ENCODE measurements around the gene MRPL55. TPM values are rescaled to one million over a fixed set of nuclear protein-coding genes. Genes with fewer than 3 reads are reported as not detected.

Gene MRPL55
- polyA plus RNA-seq, 1 donor (not counting 4 experiments of a cell fraction or from before 2014, with no cell fraction given): 28.4 TPM

GRCh38 chr1:228063251-228064191, 45.6 kb downstream of the MRPL55 start:
- FAIRE-seq: no peak
- H3K9ac ChIP-seq (ENCODE audit: control insufficient read depth, extremely low read depth, insufficient read depth, low read length): no peak overlapping the region

DNA sequence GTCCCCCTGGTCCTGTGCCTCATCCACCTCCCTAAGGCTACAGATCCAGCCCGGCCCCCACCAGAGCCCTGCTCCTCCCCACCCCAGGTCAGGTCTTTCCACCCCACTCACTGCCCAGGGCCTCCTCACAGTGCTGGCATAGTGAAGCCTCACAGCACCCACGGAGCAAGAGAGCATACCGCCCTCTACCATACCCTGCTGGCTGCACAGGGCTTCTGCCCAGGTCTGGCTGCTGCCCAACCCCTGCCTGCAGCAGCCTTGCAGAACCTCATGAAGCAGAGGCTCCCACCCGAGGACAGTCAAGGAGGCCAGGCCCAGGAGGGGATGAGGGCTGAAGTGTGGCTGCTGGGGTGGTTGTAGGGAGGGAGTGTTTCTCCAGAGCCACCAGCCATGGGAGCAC, 46.3 kb downstream of the MRPL55 start:
- Histone ChIP-seq H2AFZ (ENCODE audit: control insufficient read depth, low read length) (no peak overlapping the region), H3K4me2 (ENCODE audit: control insufficient read depth, extremely low read depth, insufficient read depth, low read depth, low read length) (no peak overlapping the region), H3K27ac (ENCODE audit: control insufficient read depth, insufficient read depth, low read length) (no peak overlapping the region), H3K4me1 (ENCODE audit: control insufficient read depth, extremely low read depth, insufficient read depth, low read length) (peaks cover 3% of the 10 kb centered on the region), H3K36me3 (ENCODE audit: control insufficient read depth in 2 of 2, extremely low read depth in 1 of 2, insufficient read depth in 2 of 2, low read length in 2 of 2) (no peaks in the 10 kb centered on the region), H3K4me3 (ENCODE audit: control insufficient read depth in 2 of 3, extremely low read depth in 1 of 3, insufficient read depth in 2 of 3, low read depth in 1 of 3, low read length in 3 of 3) (no peak overlapping the region), H3K9ac (ENCODE audit: control insufficient read depth, extremely low read depth, insufficient read depth, low read length) (no peak overlapping the region), H3K27me3 (ENCODE audit: control insufficient read depth, extremely low read depth, insufficient read depth, low read length) (peaks cover 60% of the 10 kb centered on the region), H3K9me3 (ENCODE audit: control insufficient read depth, low read depth, low read length) (no peaks in the 10 kb centered on the region), H4K20me1 (ENCODE audit: control insufficient read depth, extremely low read depth, insufficient read depth, low read length) (no peaks in the 10 kb centered on the region), H3K9me1 (ENCODE audit: control insufficient read depth, extremely low read depth, insufficient read depth, low read length) (no peaks in the 10 kb centered on the region), H3K79me2 (ENCODE audit: control insufficient read depth, insufficient read depth, low read length) (no peaks in the 10 kb centered on the region)
- FAIRE-seq (no peak), DNase-seq (ENCODE audit: low read depth, low spot score) (no peak)
- no peak for TF ChIP-seq EZH2 (IDR thresholded peaks at IDR 0.05; ENCODE audit: low read length)
- TF ChIP-seq CTCF (optimal IDR thresholded peaks at IDR 0.05 in 1 of 3, IDR thresholded peaks at IDR 0.05 in 1 of 3, conservative IDR thresholded peaks at IDR 0.05 in 1 of 3; ENCODE audit: extremely low read depth in 1 of 3, insufficient read depth in 2 of 3, low read length in 3 of 3): peak in 2 of 3 experiments; percentile 64 to 71
- dilution Hi-C loops (cut with MboI; ENCODE audit: extremely low pct_ligation_motif_present, low sequenced_read_pairs): no loop called here

More at GRCh38 chr1:228063251-228064191, 45.6 kb downstream of the MRPL55 start:
- Histone ChIP-seq H2AFZ (ENCODE audit: control insufficient read depth, low read length) (no peak overlapping the region), H3K36me3 (ENCODE audit: control insufficient read depth in 2 of 2, extremely low read depth in 1 of 2, insufficient read depth in 2 of 2, low read length in 2 of 2) (no peaks in the 10 kb centered on the region), H3K4me2 (ENCODE audit: control insufficient read depth, extremely low read depth, insufficient read depth, low read depth, low read length) (no peak overlapping the region), H3K9me3 (ENCODE audit: control insufficient read depth, low read depth, low read length) (no peaks in the 10 kb centered on the region), H3K27me3 (ENCODE audit: control insufficient read depth, extremely low read depth, insufficient read depth, low read length) (peaks cover 53% of the 10 kb centered on the region), H3K4me1 (ENCODE audit: control insufficient read depth, extremely low read depth, insufficient read depth, low read length) (peaks cover 3% of the 10 kb centered on the region), H3K27ac (ENCODE audit: control insufficient read depth, insufficient read depth, low read length) (no peak overlapping the region), H3K9me1 (ENCODE audit: control insufficient read depth, extremely low read depth, insufficient read depth, low read length) (no peaks in the 10 kb centered on the region), H3K79me2 (ENCODE audit: control insufficient read depth, insufficient read depth, low read length) (no peaks in the 10 kb centered on the region), H3K4me3 (ENCODE audit: control insufficient read depth in 2 of 3, extremely low read depth in 1 of 3, insufficient read depth in 2 of 3, low read depth in 1 of 3, low read length in 3 of 3) (no peak overlapping the region), H4K20me1 (ENCODE audit: control insufficient read depth, extremely low read depth, insufficient read depth, low read length) (no peaks in the 10 kb centered on the region)
- dilution Hi-C loops (cut with MboI; ENCODE audit: extremely low pct_ligation_motif_present, low sequenced_read_pairs): no loop called here
- no peak for DNase-seq (ENCODE audit: low read depth, low spot score)
- TF ChIP-seq EZH2 (IDR thresholded peaks at IDR 0.05; ENCODE audit: low read length): no peak
- no peak for TF ChIP-seq CTCF (optimal IDR thresholded peaks at IDR 0.05 in 1 of 3, IDR thresholded peaks at IDR 0.05 in 1 of 3, conservative IDR thresholded peaks at IDR 0.05 in 1 of 3; ENCODE audit: extremely low read depth in 1 of 3, insufficient read depth in 2 of 3, low read length in 3 of 3)

Measured in keratinocyte (primary cell).